Neural cell (in vitro differentiated cells): ENCODE results near the gene RADIL. TPM values are rescaled to one million over a fixed set of nuclear protein-coding genes. Genes with fewer than 3 reads are reported as not detected.
"Not testable (repeated sequence)": the region's sequence is repeated elsewhere in the genome, so short reads cannot be mapped to it uniquely, and the experiment has no call there.

Source experiments
- H2AFZ ChIP-seq: fragments of 200-600, 300-800 bp; sonication (generic), shearing (Covaris generic); 2 replicates; pipeline ENCODE4 v1.6.0; 2014; ENCODE audit warnings: low read depth, mild to moderate bottlenecking, antibody characterized with exemption, low read length, moderate library complexity
- H3F3A ChIP-seq: fragments of 200-600 bp; shearing (Covaris generic); 2 replicates; pipeline ENCODE4 v1.6.1; 2016; ENCODE audit warnings: mild to moderate bottlenecking, moderate library complexity, mixed read lengths, antibody characterized with exemption, low read length; ENCODE audit not compliant: insufficient read depth, poor library complexity, severe bottlenecking
- H3K27ac ChIP-seq: fragments of 200-600, 300-800 bp; sonication (generic), shearing (Covaris generic); 2 replicates; pipeline ENCODE4 v1.5.1; 2014; ENCODE audit warnings: mild to moderate bottlenecking, low read length, moderate library complexity
- H3K27me3 ChIP-seq: fragments of 300-800, 200-600 bp; sonication (generic), shearing (Covaris generic); 2 replicates; pipeline ENCODE4 v1.6.0; 2014; ENCODE audit warnings: mild to moderate bottlenecking, low read depth, low read length, moderate library complexity; ENCODE audit not compliant: insufficient read depth
- H3K36me3 ChIP-seq: fragments of 300-800, 200-600 bp; sonication (generic), shearing (Covaris generic); 2 replicates; pipeline ENCODE4 v1.5.1; 2014; ENCODE audit warnings: mild to moderate bottlenecking, antibody characterized with exemption, low read length, moderate library complexity; ENCODE audit not compliant: insufficient read depth
- H3K4me2 ChIP-seq: fragments of 300-800, 200-600 bp; sonication (generic), shearing (Covaris generic); 2 replicates; pipeline ENCODE4 v1.6.0; 2014; ENCODE audit warnings: mild to moderate bottlenecking, low read length
- H3K4me3 ChIP-seq: fragments of 300-800, 200-600 bp; sonication (generic), shearing (Covaris generic); 2 replicates; pipeline ENCODE4 v1.5.1; 2014; ENCODE audit warnings: mild to moderate bottlenecking, low read length, moderate library complexity
- H3K79me2 ChIP-seq: fragments of 200-600 bp; shearing (Covaris generic); replicated peaks from 2 replicates; pipeline ENCODE4 v1.6.0; 2014; ENCODE audit warnings: mild to moderate bottlenecking, low read length, moderate library complexity; ENCODE audit not compliant: insufficient read depth
- H3K9ac ChIP-seq: fragments of 300-800, 200-600 bp; sonication (generic), shearing (Covaris generic); 2 replicates; pipeline ENCODE4 v1.6.1; 2016; ENCODE audit warnings: mild to moderate bottlenecking, low read length, mixed read lengths
- H3K9me2 ChIP-seq: fragments of 200-600 bp; shearing (Covaris generic); 2 replicates; pipeline ENCODE4 v1.6.1; 2016; ENCODE audit warnings: mild to moderate bottlenecking, low read length, mixed read lengths; ENCODE audit not compliant: insufficient read depth
- H3K9me3 ChIP-seq: fragments of 200-600, 300-800 bp; sonication (generic), shearing (Covaris generic); 2 replicates; pipeline ENCODE4 v1.6.1; 2016; ENCODE audit warnings: mild to moderate bottlenecking, mixed run types, low read length, moderate library complexity, mixed read lengths
- H4K20me1 ChIP-seq: fragments of 200-600 bp; shearing (Covaris generic); 2 replicates; pipeline ENCODE4 v1.6.1; 2016; ENCODE audit warnings: mild to moderate bottlenecking, mixed run types; ENCODE audit not compliant: insufficient read depth
- EP300 ChIP-seq: fragments of 450-650 bp; conservative IDR thresholded peaks from 2 replicates; pipeline ENCODE4 v1.6.1; 2014; ENCODE audit warnings: antibody characterized with exemption, mild to moderate bottlenecking, moderate library complexity; ENCODE audit not compliant: poor library complexity, severe bottlenecking
- EZH2 ChIP-seq: fragments of 200-600, 300-800 bp; shearing (Covaris generic), sonication (generic); IDR thresholded peaks from 2 replicates; pipeline ENCODE4 v1.6.1; 2014; ENCODE audit warnings: antibody characterized with exemption, low read length, borderline replicate concordance, mild to moderate bottlenecking; ENCODE audit not compliant: insufficient read depth, poor library complexity, severe bottlenecking
- MXI1 ChIP-seq: fragments of 450-650 bp; conservative IDR thresholded peaks from 2 replicates; pipeline ENCODE4 v1.6.1; 2014; ENCODE audit warnings: antibody characterized with exemption, mild to moderate bottlenecking; ENCODE audit not compliant: poor library complexity, severe bottlenecking
- POLR2AphosphoS5 ChIP-seq: IDR thresholded peaks from 2 replicates; pipeline ENCODE4 v1.6.1; 2012
- RAD21 ChIP-seq: fragments of 450-650 bp; conservative IDR thresholded peaks from 2 replicates; pipeline ENCODE4 v1.6.1; 2014; ENCODE audit warnings: antibody characterized with exemption, mild to moderate bottlenecking, moderate library complexity
- REST ChIP-seq: IDR thresholded peaks from 2 replicates; pipeline ENCODE4 v1.6.1; 2012; ENCODE audit warnings: borderline replicate concordance
- SMC3 ChIP-seq: fragments of 450-650 bp; conservative IDR thresholded peaks from 2 replicates; pipeline ENCODE4 v1.6.1; 2014; ENCODE audit warnings: antibody characterized with exemption, mild to moderate bottlenecking, moderate library complexity; ENCODE audit not compliant: poor library complexity
- TAF1 ChIP-seq: IDR thresholded peaks from 2 replicates; pipeline ENCODE4 v1.6.1; 2012; ENCODE audit warnings: low read depth
- polyA plus RNA-seq: library from polyadenylated mRNA; depleted of rRNA; stranded (reverse); fragments of >200 nt; gene quantifications from 2 replicates; pipeline ENCODE4 v1.2.3, GENCODE V29; 2014
- TF ChIP-seq, protein P1 (sequence below): fragments of 450-650 bp; IDR thresholded peaks from 2 replicates; pipeline ENCODE4 v1.5.1; 2014; ENCODE audit warnings: antibody characterized with exemption, mild to moderate bottlenecking, moderate library complexity; ENCODE audit not compliant: poor library complexity, severe bottlenecking

The RADIL gene
- polyA plus RNA-seq, 1 donor from 2014 or later = 4.1 TPM

GRCh38 chr7:4893188-4893587 lies 9.7 kb upstream of the RADIL start:
- H3K9me3 ChIP-seq, H3K36me3 ChIP-seq, H3K9me2 ChIP-seq, H3K4me2 ChIP-seq, H2AFZ ChIP-seq, H3K27me3 ChIP-seq, H3K9ac ChIP-seq, H4K20me1 ChIP-seq, H3F3A ChIP-seq, H3K27ac ChIP-seq, H3K79me2 ChIP-seq, H3K4me3 ChIP-seq: not testable (repeated sequence)

- not testable (repeated sequence) for H2AFZ ChIP-seq, H3K9me2 ChIP-seq, H3K4me2 ChIP-seq, H3F3A ChIP-seq, H3K27ac ChIP-seq, H3K4me3 ChIP-seq, H3K9ac ChIP-seq, H3K79me2 ChIP-seq, H3K27me3 ChIP-seq, H4K20me1 ChIP-seq, H3K36me3 ChIP-seq, H3K9me3 ChIP-seq
Observed at GRCh38 chr7:4891522-4891921, 8.0 kb upstream of the RADIL start.

DNA sequence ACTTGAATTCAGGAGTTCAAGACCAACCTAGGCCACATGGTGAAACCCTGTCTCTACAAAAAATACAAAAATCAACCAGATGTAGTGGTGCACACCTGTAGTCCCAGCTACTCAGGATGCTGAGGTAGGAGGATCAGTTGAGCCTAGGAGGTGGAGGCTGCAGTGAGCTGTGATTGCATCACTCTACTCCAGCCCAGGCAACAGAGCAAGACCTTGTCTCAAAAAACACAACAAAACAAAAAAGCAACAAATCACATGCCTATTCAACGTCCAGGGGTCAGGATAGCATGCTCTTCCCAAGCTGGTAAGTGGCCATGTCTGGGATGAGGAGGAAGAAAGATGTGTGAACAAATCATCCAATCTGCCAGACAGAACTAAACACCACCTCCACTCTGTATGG lies 6.2 kb upstream of the RADIL start:
- no peak overlapping the region for H3K9ac ChIP-seq
- H3K27me3 ChIP-seq = no peaks in the 10 kb centered on the region
- H3K9me3 ChIP-seq = no peaks in the 10 kb centered on the region
- no peak overlapping the region for H3K27ac ChIP-seq
- H3K9me2 ChIP-seq = no peaks in the 10 kb centered on the region
- no peak overlapping the region for H3K4me2 ChIP-seq
- no peaks in the 10 kb centered on the region for H4K20me1 ChIP-seq
- TF ChIP-seq MXI1 (no peak), TAF1 (no peak), EP300 (no peak), SMC3 (no peak), REST (no peak), RAD21 (no peak), EZH2 (no peak), POLR2AphosphoS5 (no peak)
- TF ChIP-seq, protein P1, sequence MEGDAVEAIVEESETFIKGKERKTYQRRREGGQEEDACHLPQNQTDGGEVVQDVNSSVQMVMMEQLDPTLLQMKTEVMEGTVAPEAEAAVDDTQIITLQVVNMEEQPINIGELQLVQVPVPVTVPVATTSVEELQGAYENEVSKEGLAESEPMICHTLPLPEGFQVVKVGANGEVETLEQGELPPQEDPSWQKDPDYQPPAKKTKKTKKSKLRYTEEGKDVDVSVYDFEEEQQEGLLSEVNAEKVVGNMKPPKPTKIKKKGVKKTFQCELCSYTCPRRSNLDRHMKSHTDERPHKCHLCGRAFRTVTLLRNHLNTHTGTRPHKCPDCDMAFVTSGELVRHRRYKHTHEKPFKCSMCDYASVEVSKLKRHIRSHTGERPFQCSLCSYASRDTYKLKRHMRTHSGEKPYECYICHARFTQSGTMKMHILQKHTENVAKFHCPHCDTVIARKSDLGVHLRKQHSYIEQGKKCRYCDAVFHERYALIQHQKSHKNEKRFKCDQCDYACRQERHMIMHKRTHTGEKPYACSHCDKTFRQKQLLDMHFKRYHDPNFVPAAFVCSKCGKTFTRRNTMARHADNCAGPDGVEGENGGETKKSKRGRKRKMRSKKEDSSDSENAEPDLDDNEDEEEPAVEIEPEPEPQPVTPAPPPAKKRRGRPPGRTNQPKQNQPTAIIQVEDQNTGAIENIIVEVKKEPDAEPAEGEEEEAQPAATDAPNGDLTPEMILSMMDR = no peak
- no peaks in the 10 kb centered on the region for H3K36me3 ChIP-seq
- no peak overlapping the region for H2AFZ ChIP-seq
- H3K79me2 ChIP-seq = no peaks in the 10 kb centered on the region
- no peaks in the 10 kb centered on the region for H3F3A ChIP-seq
- H3K4me3 ChIP-seq = no peak overlapping the region
